ENCODE measurements around the gene NVL. TPM values are rescaled to one million over a fixed set of nuclear protein-coding genes. Genes with fewer than 3 reads are reported as not detected.
"Not testable (repeated sequence)": the region's sequence is repeated elsewhere in the genome, so short reads cannot be mapped to it uniquely, and the experiment has no call there.

Gene NVL
- total RNA-seq, 2 donors from 2014 or later: 17.7 to 19.3 TPM

DNA sequence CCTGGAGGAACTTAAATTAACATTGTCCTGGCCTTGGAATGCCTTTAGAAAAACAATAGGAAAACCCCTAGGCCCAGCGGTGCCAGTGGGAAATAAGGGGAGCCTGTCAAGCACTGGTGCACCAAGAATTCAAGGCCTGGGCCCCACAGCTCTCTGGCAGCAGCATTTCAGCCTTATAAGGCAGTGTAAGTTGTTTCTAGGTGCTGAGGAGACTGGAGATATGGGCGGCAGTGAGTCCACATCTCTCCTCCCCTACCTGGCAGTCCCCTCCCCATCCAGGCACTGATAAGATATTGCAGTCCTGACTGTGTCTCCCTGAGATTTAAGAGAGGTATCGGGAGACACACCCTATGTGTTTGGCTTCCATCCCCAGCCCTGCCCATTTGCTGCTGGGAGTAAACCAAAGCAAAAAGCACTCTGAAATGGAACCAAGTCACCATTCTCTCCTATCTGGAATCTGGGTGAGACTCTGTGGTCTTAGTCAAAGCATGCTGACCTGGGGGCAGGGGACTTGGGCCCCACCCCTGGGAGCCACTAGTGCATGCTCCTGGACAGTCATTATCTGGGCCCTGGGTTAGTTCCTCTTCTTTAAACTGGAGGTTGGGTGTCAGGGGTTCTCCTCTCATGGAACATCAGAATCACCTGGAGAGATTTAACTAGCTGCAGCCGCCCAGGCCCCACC lies 116.4 kb downstream of the NVL start:
- DNase-seq (ENCODE audit: low spot score): peak; percentile 45
- intact Hi-C loops (cut with DNase I): no loop called here

DNA sequence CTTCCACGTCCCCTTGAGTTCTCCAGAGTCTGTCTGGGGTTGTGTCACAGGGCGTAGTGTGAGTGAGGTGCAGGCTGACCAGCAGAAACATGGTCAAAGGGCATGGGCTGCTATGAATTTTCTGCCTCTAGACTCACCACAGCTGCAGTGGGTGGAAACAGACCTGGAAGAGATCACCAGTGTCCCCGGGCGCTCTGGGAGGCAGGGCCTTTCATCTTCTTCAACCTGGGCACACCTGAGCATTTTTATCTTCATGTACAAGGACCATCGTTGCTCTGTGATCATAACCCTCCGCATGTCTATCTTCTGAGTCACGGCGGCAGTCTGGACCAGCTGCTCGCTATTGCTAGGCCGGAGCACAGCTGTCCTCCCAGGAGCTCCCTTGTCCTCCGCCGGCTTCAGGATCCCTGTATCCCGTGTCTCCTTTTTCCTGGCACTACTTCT lies 117.3 kb downstream of the NVL start:
- peak; percentile 70 for DNase-seq (ENCODE audit: low spot score)
- intact Hi-C loops (cut with DNase I): no loop called here

DNA sequence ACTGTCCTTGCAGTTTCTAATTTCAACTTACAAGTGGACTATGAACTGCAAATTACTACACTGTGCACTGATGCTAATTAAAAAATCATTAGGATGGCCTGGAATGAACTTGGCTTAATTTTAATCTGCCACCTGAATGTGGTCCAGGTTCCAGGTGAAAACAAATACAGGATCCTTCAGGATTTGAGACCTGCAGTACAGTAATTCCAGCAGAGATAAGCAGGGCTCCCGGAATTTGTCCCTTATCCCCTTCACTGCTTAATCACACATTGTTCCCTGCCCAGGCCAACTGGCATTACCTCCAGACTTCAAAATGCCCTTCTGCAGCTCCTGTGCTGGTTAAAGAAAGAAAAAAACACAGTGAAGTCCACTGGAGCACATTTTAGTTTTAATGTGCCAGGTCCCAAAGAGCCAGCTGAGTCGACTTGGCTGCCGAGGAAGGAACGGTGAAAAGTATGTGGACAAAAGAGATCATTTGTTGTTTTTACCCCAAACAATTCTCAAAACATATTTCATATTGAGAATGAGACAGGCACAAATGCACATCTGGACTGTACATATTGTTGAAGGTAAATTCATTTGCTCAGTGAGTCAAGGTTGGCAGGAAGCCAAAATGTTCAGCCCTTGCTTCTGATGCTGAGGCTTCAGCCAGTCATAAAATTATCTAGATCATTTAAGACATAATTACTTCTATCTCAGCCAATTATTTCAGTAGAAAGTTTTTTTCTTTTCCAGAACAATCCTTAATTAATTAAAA lies 118.6 kb downstream of the NVL start:
- intact Hi-C loops (cut with DNase I): no loop called here
- DNase-seq (ENCODE audit: low spot score): peak; percentile 18

DNA sequence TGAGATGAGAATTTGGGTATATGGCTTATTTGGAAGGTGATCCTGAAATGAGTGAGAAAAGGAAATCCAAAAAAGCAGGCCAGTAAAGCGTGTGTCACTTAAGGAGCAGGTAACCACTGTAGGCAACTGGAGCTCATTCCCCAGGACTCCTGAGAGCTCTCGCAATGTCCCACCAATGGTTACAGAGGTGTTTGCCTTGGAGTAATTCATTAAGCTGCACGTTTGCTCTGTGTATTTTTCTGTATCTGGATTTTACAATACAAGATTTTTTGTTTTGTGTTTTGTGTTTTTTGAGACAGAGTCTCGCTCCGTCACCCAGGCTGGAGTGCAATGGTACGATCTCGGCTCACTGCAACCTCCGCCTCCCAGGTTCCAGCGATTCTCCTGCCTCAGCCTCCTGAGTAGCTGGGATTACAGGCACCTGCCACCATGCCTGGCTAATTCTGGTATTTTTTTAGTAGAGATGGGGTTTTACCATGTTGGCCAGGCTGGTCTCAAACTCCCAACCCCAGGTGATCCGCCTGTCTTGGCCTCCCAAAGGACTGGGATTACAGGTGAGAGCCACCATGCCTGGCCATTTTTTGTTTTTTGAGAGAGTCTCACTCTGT lies 123.9 kb downstream of the NVL start:
- intact Hi-C loops (cut with DNase I): not testable (repeated sequence)
- peak; percentile 47 for DNase-seq (ENCODE audit: low spot score)

DNA sequence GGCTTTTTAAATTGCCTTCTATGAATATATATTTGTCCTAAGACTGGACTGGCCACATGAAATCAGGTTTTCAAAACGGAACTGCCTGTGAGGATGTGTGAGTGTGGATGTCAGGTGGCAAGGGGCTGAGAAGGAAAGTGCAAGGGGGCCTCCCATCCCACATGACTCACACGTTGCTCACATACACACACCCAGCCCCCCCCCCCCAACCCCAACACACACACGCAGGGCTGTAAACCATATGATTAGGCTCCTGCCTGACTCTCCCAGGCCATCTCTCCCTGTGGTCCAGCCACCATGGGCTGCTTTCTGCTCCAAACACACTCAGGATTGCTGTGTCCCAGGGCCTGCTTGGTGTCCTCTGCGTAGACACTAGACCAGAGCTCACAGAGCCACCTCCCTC lies 124.5 kb downstream of the NVL start:
- intact Hi-C loops (cut with DNase I): no loop called here
- DNase-seq (ENCODE audit: low spot score): peak; percentile 48

DNA sequence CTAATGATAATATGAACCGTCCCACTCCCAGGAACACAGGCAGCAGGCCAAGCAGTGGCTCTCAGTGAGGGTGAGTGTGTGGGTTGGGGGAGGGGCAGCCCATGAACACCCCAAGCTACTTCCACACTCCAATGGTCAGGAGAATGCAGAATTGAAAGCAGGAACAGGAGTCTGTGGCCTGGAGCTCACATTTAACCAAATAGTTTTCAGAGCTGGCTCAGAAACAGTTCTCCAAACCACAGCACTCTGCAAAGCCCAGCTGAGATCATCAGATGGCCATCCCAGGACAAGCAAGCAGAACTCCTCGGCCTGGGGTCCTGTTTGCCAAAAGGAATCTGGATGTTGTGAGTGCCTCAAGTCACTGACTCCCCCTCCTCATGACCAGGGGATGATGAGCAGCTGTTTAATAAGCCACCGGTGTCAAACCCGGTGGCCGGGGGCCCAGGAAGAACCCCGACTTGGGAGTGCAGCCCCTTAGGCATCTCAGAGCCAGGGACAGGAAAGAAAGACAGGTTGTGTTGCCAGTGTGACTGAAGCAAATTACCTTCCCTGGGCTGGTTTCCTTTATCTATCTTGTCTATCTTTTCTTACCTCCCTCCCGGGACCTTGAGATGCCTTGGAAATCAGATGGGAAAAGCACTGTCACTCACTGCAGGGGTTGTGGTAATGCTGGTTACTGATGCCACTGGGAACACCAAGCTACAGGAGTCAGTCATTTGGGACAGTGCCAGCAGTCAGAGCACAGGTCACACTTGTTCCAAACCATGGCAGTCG lies 126.5 kb downstream of the NVL start:
- intact Hi-C loops (cut with DNase I): no loop called here
- DNase-seq (ENCODE audit: low spot score): peak; percentile 84

DNA sequence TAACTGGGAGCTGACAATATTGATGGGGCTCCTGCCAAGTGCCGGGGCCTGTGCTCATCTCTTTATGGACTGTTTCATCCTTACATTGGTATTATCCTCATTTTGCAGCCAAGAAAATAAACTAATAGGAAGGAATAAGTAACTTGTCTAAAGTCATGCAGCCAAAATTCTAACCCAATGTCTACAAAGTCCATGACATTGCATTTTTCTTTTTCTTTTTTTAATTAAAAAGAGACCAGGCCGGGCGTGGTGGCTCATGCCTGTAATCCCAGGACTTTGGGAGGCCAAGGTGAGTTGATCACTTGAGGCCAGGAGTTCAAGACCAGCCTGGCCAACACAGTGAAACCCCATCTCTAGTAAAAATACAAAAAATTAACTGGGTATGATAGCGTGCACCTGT lies 128.1 kb downstream of the NVL start:
- DNase-seq (ENCODE audit: low spot score): peak; percentile 15
- intact Hi-C loops (cut with DNase I): no loop called here

DNA sequence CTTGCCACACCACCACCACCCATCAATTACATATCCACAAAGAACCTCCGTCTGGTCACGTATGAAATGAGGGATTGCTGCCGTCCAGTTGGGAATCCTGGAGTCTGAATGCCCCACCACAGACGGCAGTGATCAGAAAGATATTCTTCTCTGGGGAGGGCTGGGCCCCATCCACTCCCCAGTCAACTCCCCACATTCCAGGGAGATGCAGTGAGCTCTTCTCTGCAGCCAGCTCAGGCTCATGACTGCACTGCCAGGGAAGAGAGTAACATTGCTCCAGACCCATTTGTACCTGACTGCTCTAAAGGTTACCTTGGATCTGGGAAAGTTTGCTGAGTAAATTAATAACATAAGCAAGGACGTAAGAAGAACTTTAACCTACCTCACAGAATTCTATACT lies 128.6 kb downstream of the NVL start:
- intact Hi-C loops (cut with DNase I): no loop called here
- DNase-seq (ENCODE audit: low spot score): peak; percentile 25

DNA sequence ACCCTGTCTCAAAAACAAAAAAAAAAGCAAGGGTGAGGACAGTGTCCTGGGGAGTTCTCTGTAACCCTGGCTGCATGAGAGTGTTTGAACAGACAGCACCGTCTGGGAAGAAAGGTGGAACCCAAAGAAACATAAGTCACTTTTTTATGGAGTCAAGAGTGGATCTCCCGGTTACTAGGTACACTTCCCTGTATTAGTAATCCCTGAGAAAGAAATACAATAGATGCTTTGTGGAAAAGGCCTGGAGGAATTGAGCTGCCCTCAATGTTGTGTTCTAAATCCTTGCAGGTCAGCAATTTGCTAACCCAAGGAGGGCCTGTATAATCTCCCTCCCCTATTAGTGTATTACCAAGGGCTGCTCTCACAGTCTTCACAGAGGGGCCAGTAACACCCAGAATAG lies 130.3 kb downstream of the NVL start:
- DNase-seq (ENCODE audit: low spot score): no peak
- intact Hi-C loops (cut with DNase I): no loop called here

DNA sequence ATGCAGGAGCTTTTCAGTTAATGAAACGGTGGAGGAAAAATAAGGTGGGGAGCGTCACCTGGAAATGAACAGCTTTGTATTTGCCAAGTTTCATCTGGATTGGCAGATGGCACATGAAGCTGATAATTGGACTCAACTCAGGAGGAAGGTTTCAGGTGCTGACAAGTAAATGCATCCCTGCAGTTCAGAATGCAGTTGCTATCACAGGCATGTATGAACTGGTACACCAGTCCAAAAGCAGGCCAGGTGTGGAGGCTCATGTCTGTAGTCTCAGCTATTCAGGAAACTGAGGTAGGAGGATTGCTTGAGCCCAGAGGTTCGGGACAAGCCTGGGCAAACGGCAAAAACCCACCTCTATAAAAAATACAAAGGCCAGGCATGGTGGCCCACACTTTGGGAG lies 131.4 kb downstream of the NVL start:
- intact Hi-C loops (cut with DNase I): no loop called here

DNA sequence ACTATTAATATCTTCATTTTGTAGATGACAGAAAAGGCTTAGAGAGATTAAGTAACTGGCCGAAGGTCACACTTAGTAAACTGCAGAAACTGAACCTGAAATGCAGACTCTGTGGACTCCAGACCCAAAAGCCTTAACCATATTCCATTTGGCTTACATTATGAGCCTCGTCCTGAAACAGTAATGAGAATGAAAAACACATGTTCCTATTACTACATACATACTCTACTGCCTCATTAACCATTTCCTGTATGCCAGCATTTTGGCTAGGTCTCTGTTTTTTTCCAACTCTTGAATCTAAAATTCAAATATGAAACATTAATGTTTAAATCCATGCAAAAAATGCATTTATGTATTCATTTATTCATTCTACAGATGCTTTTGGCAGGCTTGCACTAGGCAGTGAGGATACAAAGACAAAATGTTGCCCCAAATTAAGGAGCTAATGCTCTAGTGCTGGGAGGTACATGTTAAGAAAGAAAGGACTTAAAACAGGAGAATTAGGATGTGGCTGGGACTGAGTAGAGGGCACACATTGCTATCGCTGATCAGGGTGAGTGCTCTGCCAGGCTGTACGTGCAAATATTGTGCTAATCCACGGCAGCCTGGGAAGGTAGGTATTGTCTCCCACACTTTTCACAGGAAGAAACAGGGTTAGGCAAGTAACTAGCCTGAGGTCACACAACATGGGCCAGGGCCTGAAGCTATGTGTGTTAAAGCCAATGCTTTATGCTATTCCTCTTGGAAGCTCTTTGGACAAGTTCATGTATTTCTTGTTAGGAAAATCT lies 133.0 kb downstream of the NVL start:
- DNase-seq (ENCODE audit: low spot score): peak; percentile 35
- intact Hi-C loops (cut with DNase I): no loop called here

More for the DNA sequence above, 131.4 kb downstream of the NVL start:
- peak; percentile 18 for DNase-seq (ENCODE audit: low spot score)

DNA sequence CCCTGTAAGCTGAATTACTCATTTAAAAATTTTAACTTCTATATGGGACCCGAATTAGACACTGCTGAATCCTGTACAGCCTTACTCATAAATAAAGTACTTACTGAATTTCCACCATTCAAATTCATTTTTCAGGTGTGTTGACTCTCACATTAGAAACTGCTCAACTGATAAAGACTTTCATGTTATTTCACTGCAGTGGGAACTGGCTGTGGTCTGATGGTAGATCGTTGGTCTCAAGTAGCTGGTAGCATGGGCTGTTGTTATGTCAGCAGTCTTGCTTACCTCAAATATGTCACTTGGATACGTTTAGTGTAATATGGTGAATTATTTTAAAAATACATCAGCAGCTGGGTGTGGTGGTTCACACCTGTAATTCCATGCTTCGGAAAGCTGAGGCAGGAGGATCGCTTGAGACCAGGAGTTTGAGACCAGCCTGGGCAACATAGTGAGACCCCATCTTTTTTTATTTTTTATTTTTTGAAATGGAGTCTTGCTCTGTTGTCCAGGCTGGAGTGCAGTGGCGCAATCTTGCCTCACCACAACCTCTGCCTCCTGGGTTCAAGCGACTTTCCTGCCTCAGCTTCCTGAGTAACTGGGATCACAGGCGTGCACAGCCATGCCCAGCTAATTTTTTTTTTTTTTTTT lies 136.5 kb downstream of the NVL start:
- no peak for DNase-seq (ENCODE audit: low spot score)
- intact Hi-C loops (cut with DNase I): no loop called here

DNA sequence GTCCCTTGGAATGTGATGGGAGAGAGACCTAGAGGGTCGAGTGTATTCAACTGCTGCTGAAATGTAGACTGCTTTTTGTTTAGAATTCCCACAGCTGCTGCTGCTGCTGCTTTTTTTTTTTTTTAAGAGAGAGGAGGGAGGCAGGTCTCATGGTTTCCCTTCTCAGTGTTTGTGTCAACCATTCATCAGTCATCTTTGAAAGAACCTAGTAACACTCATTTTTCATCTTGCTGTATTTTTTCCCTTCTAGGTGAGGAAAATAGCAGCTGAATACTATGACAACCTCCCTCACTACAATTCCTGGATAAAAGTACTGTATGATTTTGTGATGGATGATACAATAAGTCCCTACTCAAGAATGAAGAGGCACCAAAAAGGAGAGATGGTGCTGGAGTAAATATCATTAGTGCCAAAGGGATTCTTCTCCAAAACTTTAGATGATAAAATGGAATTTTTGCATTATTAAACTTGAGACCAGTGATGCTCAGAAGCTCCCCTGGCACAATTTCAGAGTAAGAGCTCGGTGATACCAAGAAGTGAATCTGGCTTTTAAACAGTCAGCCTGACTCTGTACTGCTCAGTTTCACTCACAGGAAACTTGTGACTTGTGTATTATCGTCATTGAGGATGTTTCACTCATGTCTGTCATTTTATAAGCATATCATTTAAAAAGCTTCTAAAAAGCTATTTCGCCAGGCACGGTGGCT lies 137.7 kb downstream of the NVL start:
- intact Hi-C loops (cut with DNase I): no loop called here
- no peak for DNase-seq (ENCODE audit: low spot score)

DNA sequence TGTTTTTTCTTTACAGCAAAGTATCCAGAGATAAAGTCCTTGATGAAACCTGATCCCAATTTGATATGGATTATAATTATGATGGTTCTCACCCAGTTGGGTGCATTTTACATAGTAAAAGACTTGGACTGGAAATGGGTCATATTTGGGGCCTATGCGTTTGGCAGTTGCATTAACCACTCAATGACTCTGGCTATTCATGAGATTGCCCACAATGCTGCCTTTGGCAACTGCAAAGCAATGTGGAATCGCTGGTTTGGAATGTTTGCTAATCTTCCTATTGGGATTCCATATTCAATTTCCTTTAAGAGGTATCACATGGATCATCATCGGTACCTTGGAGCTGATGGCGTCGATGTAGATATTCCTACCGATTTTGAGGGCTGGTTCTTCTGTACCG lies 140.4 kb downstream of the NVL start:
- intact Hi-C loops (cut with DNase I): no loop called here
- DNase-seq (ENCODE audit: low spot score): peak; percentile 7

DNA sequence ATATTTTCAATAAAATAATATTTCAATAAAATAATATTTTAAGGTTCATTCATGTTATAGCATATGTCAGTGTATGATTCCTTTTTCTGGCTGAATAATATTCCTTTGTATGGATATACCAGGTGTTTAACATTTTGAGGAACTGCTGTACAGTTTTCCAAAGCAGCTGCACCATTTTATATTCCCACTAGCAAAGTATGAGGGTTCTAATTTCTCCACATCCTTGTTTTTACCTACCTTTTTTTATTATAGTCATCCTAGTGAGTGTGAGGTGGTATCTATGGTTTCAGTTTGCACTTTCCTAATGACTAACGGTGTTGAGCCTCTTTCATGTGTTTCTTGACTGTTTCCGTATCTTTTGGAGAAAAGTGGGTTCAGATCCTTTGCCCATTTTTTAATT lies 141.7 kb downstream of the NVL start:
- intact Hi-C loops (cut with DNase I): no loop called here
- DNase-seq (ENCODE audit: low spot score): no peak

DNA sequence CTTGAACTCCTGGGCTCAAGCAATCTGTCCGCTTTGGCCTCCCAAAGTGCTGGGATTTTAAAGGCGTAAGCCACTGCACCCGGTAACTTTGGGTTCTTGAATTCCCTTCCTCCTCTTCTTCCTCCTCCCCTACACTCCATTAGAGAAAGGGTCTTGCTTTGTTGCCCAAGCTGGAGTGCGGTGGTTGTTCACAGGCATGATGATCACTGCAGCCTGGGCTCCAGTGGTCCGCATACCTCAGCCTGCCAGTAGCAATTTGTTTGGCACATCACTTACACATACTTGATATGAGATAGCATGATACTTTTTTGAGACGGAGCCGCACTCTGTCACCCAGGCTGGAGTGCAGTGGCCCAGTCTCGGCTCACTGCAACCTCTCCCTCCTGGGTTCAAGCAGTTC lies 144.8 kb downstream of the NVL start:
- peak; percentile 10 for DNase-seq (ENCODE audit: low spot score)
- intact Hi-C loops (cut with DNase I): no loop called here

DNA sequence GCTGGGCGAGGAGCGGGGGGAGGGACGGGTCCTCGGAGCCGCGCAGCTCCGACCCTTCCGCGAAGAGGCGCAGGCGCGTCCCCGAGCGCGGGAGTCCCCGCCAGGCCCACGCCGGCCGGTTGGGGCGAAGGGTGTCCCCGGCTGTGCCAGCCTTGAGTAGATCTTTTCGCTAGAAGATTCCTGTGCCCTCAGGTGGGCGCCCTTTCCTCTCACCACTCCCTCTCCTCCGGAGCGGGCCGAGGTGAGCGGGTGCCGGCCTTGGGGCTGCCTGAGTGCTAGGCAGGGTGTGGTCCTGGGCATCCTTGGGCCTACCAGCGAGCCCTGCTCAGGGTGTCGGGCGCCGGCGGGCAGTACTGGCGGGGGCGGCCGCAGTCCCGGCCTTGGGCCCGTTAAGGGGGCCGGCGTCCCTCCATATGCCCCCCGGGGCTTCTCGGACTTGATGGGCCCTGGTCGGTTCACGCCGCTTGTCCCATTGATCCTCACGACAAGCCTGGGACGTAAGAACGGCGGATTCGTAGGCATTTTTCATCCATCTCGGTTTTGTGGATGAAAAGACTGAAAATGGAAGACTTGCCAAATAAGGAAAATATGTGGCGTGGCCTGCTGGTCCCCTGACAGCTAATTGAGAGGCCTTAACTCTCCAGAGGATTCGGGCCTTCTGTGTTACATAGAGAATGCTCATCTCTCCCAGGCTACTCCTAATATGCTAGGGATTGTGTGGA lies 146.2 kb downstream of the NVL start:
- intact Hi-C loops (cut with DNase I): no loop called here
- peak; percentile 89 for DNase-seq (ENCODE audit: low spot score)
